HG03520 (cell line): ENCODE measurements around the gene STOM.

ENCODE experiments used
- ATAC-seq: cut with Tn5 transposase; IDR thresholded peaks from one replicate; pipeline ENCODE4 v1.9.1; 2021; ENCODE audit warnings: mild to moderate bottlenecking, moderate library complexity; ENCODE audit not compliant: unreplicated experiment

Gene STOM

GRCh38 chr9:121322037-121322736 lies 47.9 kb downstream of the STOM start:
- ATAC-seq = no peak

GRCh38 chr9:121321016-121321503 lies 49.0 kb downstream of the STOM start:
- no peak for ATAC-seq

GRCh38 chr9:121319383-121319780 lies 50.7 kb downstream of the STOM start:
- no peak for ATAC-seq

GRCh38 chr9:121318631-121319382 lies 51.2 kb downstream of the STOM start:
- ATAC-seq = no peak

GRCh38 chr9:121317737-121318630 lies 52.1 kb downstream of the STOM start:
- ATAC-seq = no peak

- ATAC-seq = no peak
Measured at GRCh38 chr9:121316852-121317373, 53.1 kb downstream of the STOM start.

- no peak for ATAC-seq
Measured at GRCh38 chr9:121316378-121316777, 53.7 kb downstream of the STOM start.

- ATAC-seq = no peak
Measured at GRCh38 chr9:121313458-121314152, 56.4 kb downstream of the STOM start.

GRCh38 chr9:121312169-121312568 lies 57.9 kb downstream of the STOM start:
- no peak for ATAC-seq

- ATAC-seq = no peak
Measured at GRCh38 chr9:121310571-121310970, 59.5 kb downstream of the STOM start.

- ATAC-seq = no peak
Measured at GRCh38 chr9:121309833-121310425, 60.1 kb downstream of the STOM start.

GRCh38 chr9:121309171-121309570 lies 60.9 kb downstream of the STOM start:
- ATAC-seq = no peak

GRCh38 chr9:121308765-121309164 lies 61.3 kb downstream of the STOM start:
- no peak for ATAC-seq

GRCh38 chr9:121307976-121308375 lies 62.1 kb downstream of the STOM start:
- no peak for ATAC-seq

GRCh38 chr9:121305269-121305994 lies 64.6 kb downstream of the STOM start:
- ATAC-seq = no peak

- ATAC-seq = no peak
Measured at GRCh38 chr9:121304707-121305106, 65.3 kb downstream of the STOM start.

- ATAC-seq = no peak
Measured at GRCh38 chr9:121303456-121304451, 66.3 kb downstream of the STOM start.

- no peak for ATAC-seq
Measured at GRCh38 chr9:121302786-121303185, 67.3 kb downstream of the STOM start.
